ENCODE data around the gene CNIH2.
A peak's percentile ranks its signal among the peaks of the same experiment; 100 is the strongest.

CNIH2 gene

DNA sequence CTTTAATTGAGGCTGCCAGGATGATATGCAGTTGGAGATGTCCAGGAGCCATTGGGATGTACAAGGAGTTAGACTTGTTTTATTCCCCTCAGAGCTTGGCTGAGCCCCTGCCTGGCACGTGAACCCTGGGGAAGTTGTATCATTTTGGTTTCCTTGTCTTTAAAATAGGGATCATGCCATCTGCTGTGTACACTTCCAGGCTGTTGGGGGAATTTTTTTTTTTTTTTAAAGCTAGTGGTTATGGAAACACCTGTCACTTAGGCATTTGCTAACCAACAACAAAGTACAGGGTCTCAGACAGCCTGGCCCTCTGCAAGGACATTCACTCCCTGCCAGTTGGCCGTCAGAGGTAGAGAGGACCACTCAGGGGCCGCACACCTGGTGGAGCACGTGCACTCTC, 18.0 kb upstream of the CNIH2 start:
- no peak overlapping the region for H3K4me2 ChIP-seq (ENCODE audit: low read length)
- H3K9ac ChIP-seq (ENCODE audit: low read depth, low read length): no peak overlapping the region
- no peaks in the 10 kb centered on the region for H3K27me3 ChIP-seq (ENCODE audit: control insufficient read depth, insufficient read depth, low read length)
- H3K4me3 ChIP-seq (ENCODE audit: low read length): no peak overlapping the region
- H3K9me3 ChIP-seq (replicated peaks; ENCODE audit: low read length): no peaks in the 10 kb centered on the region
- H3K4me1 ChIP-seq (ENCODE audit: control insufficient read depth, insufficient read depth, low read length): peaks cover 15% of the 10 kb centered on the region
- H3K36me3 ChIP-seq (ENCODE audit: insufficient read depth, low read length): peaks cover 48% of the 10 kb centered on the region

- no peaks in the 10 kb centered on the region for H3K9me3 ChIP-seq (replicated peaks; ENCODE audit: low read length)
- peaks cover 17% of the 10 kb centered on the region for H3K4me1 ChIP-seq (ENCODE audit: control insufficient read depth, insufficient read depth, low read length)
- H3K4me3 ChIP-seq (ENCODE audit: low read length): no peak overlapping the region
- H3K36me3 ChIP-seq (ENCODE audit: insufficient read depth, low read length): peaks cover 58% of the 10 kb centered on the region
- no peak overlapping the region for H3K9ac ChIP-seq (ENCODE audit: low read depth, low read length)
- no peak overlapping the region for H3K4me2 ChIP-seq (ENCODE audit: low read length)
- H3K27me3 ChIP-seq (ENCODE audit: control insufficient read depth, insufficient read depth, low read length): no peaks in the 10 kb centered on the region
These were observed 16.4 kb upstream of the CNIH2 start for GRCh38 chr11:66261578-66261977.

DNA sequence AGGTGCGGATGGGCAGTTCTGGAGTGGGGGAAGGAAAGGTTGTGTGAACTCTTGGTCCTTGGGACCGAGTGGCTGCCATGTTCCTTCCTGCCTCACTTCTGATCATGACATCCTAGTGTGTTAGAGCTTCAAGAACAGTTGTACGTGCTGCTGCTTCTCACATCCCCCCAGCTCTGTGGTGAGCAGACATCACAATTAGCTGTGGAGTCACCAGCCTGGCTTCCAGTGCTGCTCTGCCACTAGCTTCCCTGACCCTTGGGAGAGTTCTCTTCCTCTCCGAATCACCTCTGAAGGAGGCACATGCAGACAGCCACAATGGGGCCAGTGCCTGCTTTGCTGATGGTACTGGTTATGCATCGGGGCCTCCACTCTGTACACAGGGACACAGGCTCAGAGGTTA, 15.8 kb upstream of the CNIH2 start:
- Histone ChIP-seq H3K27me3 (ENCODE audit: control insufficient read depth, insufficient read depth, low read length) (no peaks in the 10 kb centered on the region), H3K9ac (ENCODE audit: low read depth, low read length) (no peak overlapping the region), H3K4me2 (ENCODE audit: low read length) (no peak overlapping the region), H3K9me3 (replicated peaks; ENCODE audit: low read length) (no peaks in the 10 kb centered on the region), H3K4me3 (ENCODE audit: low read length) (no peak overlapping the region), H3K4me1 (ENCODE audit: control insufficient read depth, insufficient read depth, low read length) (peaks cover 17% of the 10 kb centered on the region), H3K36me3 (ENCODE audit: insufficient read depth, low read length) (peaks cover 62% of the 10 kb centered on the region)

GRCh38 chr11:66262696-66263095, 15.3 kb upstream of the CNIH2 start:
- H3K4me2 ChIP-seq (ENCODE audit: low read length): no peak overlapping the region
- H3K4me1 ChIP-seq (ENCODE audit: control insufficient read depth, insufficient read depth, low read length): peaks cover 17% of the 10 kb centered on the region
- H3K27me3 ChIP-seq (ENCODE audit: control insufficient read depth, insufficient read depth, low read length): no peaks in the 10 kb centered on the region
- H3K36me3 ChIP-seq (ENCODE audit: insufficient read depth, low read length): peaks cover 62% of the 10 kb centered on the region
- no peaks in the 10 kb centered on the region for H3K9me3 ChIP-seq (replicated peaks; ENCODE audit: low read length)
- H3K4me3 ChIP-seq (ENCODE audit: low read length): no peak overlapping the region
- H3K9ac ChIP-seq (ENCODE audit: low read depth, low read length): no peak overlapping the region

DNA sequence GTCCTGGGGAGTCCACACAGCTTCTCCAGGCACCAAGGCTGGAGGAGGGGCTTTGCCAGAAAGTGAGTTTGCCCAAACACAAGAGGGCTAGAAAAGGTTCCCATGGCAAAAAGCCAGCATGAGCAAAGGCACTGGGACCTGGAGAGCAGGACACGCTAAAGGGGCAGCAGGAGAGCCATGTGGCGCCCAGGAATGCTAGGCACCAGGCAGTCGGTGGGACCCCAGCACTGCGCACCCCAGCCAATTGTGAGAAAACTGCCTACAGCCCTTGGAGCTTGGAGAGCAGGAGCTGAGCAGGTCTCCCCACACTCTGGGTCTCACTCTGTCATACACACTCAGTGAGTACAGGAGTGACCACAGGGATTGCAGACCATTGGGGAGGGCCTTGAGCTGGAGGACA, 14.7 kb upstream of the CNIH2 start:
- Histone ChIP-seq H3K9ac (ENCODE audit: low read depth, low read length) (no peak overlapping the region), H3K36me3 (ENCODE audit: insufficient read depth, low read length) (peaks cover 62% of the 10 kb centered on the region), H3K4me2 (ENCODE audit: low read length) (no peak overlapping the region), H3K4me3 (ENCODE audit: low read length) (no peak overlapping the region), H3K27me3 (ENCODE audit: control insufficient read depth, insufficient read depth, low read length) (no peaks in the 10 kb centered on the region), H3K4me1 (ENCODE audit: control insufficient read depth, insufficient read depth, low read length) (peaks cover 22% of the 10 kb centered on the region), H3K9me3 (replicated peaks; ENCODE audit: low read length) (no peaks in the 10 kb centered on the region)

- H3K9me3 ChIP-seq (replicated peaks; ENCODE audit: low read length): no peaks in the 10 kb centered on the region
These were observed 14.2 kb upstream of the CNIH2 start for GRCh38 chr11:66263785-66264184.

GRCh38 chr11:66264383-66264782, 13.6 kb upstream of the CNIH2 start:
- Histone ChIP-seq H3K4me1 (ENCODE audit: control insufficient read depth, insufficient read depth, low read length) (peaks cover 15% of the 10 kb centered on the region), H3K36me3 (ENCODE audit: insufficient read depth, low read length) (peaks cover 57% of the 10 kb centered on the region), H3K4me2 (ENCODE audit: low read length) (no peak overlapping the region), H3K27me3 (ENCODE audit: control insufficient read depth, insufficient read depth, low read length) (no peaks in the 10 kb centered on the region), H3K4me3 (ENCODE audit: low read length) (no peak overlapping the region), H3K9me3 (replicated peaks; ENCODE audit: low read length) (no peaks in the 10 kb centered on the region), H3K9ac (ENCODE audit: low read depth, low read length) (no peak overlapping the region)

More at GRCh38 chr11:66263785-66264184, 14.2 kb upstream of the CNIH2 start:
- Histone ChIP-seq H3K4me2 (ENCODE audit: low read length) (no peak overlapping the region), H3K4me3 (ENCODE audit: low read length) (no peak overlapping the region), H3K36me3 (ENCODE audit: insufficient read depth, low read length) (peaks cover 62% of the 10 kb centered on the region), H3K4me1 (ENCODE audit: control insufficient read depth, insufficient read depth, low read length) (peaks cover 17% of the 10 kb centered on the region), H3K27me3 (ENCODE audit: control insufficient read depth, insufficient read depth, low read length) (no peaks in the 10 kb centered on the region), H3K9ac (ENCODE audit: low read depth, low read length) (no peak overlapping the region)

- no peaks in the 10 kb centered on the region for H3K27me3 ChIP-seq (ENCODE audit: control insufficient read depth, insufficient read depth, low read length)
- H3K4me2 ChIP-seq (ENCODE audit: low read length): no peak overlapping the region
- H3K4me3 ChIP-seq (ENCODE audit: low read length): no peak overlapping the region
- no peaks in the 10 kb centered on the region for H3K9me3 ChIP-seq (replicated peaks; ENCODE audit: low read length)
- H3K36me3 ChIP-seq (ENCODE audit: insufficient read depth, low read length): peaks cover 55% of the 10 kb centered on the region
- H3K4me1 ChIP-seq (ENCODE audit: control insufficient read depth, insufficient read depth, low read length): peaks cover 20% of the 10 kb centered on the region
- no peak overlapping the region for H3K9ac ChIP-seq (ENCODE audit: low read depth, low read length)
These were observed 13.1 kb upstream of the CNIH2 start for GRCh38 chr11:66264914-66265313.

GRCh38 chr11:66265531-66266377, 12.2 kb upstream of the CNIH2 start:
- H3K36me3 ChIP-seq (ENCODE audit: insufficient read depth, low read length): peaks cover 56% of the 10 kb centered on the region

DNA sequence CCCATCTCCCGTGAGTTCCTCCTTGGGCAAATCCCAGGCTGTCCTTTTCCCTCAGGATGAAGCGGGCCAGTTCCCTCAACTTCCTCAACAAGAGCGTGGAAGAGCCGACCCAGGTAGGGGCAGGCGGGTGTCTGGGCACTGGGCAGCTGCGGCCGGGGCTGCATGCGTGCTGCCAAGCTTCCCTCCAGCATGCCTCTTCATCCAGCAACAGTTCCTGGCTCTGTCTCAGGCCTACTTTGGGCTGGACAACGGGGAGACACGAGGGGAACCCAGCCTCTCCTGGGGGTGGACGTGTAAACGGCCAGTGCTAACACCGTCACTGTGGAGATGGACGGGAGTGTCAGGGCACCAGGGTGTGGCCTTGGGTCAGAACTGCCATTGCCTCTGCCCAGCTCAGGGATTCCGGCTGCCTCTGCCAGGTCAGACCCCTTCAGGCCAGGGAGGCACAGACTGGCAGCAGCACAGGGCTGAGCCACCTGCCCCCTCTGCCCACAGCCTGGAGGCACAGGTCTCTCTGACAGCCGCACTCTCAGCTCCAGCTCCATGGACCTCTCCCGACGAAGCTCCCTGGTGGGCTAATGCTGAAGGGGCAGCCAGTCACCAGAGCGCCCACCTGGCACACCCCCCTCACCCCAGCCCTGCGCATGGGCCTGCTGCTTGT, 11.5 kb upstream of the CNIH2 start:
- H3K27me3 ChIP-seq (ENCODE audit: control insufficient read depth, insufficient read depth, low read length): no peaks in the 10 kb centered on the region
- H3K9ac ChIP-seq (ENCODE audit: low read depth, low read length): peak overlapping the region; percentile 98
- peak overlapping the region; percentile 82 for H3K4me3 ChIP-seq (ENCODE audit: low read length)
- H3K4me1 ChIP-seq (ENCODE audit: control insufficient read depth, insufficient read depth, low read length): peaks cover 22% of the 10 kb centered on the region
- H3K9me3 ChIP-seq (replicated peaks; ENCODE audit: low read length): no peaks in the 10 kb centered on the region
- peak overlapping the region; percentile 96 for H3K4me2 ChIP-seq (ENCODE audit: low read length)
- H3K36me3 ChIP-seq (ENCODE audit: insufficient read depth, low read length): peaks cover 52% of the 10 kb centered on the region

More at GRCh38 chr11:66265531-66266377, 12.2 kb upstream of the CNIH2 start:
- Histone ChIP-seq H3K9ac (ENCODE audit: low read depth, low read length) (no peak overlapping the region), H3K4me1 (ENCODE audit: control insufficient read depth, insufficient read depth, low read length) (peaks cover 22% of the 10 kb centered on the region), H3K4me2 (ENCODE audit: low read length) (no peak overlapping the region), H3K4me3 (ENCODE audit: low read length) (no peak overlapping the region), H3K27me3 (ENCODE audit: control insufficient read depth, insufficient read depth, low read length) (no peaks in the 10 kb centered on the region), H3K9me3 (replicated peaks; ENCODE audit: low read length) (no peaks in the 10 kb centered on the region)

DNA sequence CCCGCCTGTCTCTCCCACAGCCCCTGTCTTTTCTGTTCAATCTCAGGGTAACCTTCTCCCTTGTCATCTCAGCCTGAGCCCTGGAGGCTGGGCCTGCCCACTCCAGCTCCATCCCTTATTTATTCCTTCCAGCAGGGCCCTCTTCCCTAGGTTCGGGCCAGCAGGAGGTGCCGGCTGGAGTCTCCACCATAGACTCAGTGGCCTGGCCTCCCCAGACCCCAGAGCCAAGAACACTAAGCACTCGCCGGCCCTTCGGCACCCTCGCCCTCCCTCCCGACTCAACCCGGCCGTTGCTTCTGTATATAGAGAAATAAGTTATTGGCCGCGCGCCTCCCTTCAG, 11.0 kb upstream of the CNIH2 start:
- peak overlapping the region; percentile 96 for H3K4me2 ChIP-seq (ENCODE audit: low read length)
- peak overlapping the region; percentile 82 for H3K4me3 ChIP-seq (ENCODE audit: low read length)
- peaks cover 53% of the 10 kb centered on the region for H3K36me3 ChIP-seq (ENCODE audit: insufficient read depth, low read length)
- no peaks in the 10 kb centered on the region for H3K27me3 ChIP-seq (ENCODE audit: control insufficient read depth, insufficient read depth, low read length)
- peaks cover 22% of the 10 kb centered on the region for H3K4me1 ChIP-seq (ENCODE audit: control insufficient read depth, insufficient read depth, low read length)
- peak overlapping the region; percentile 98 for H3K9ac ChIP-seq (ENCODE audit: low read depth, low read length)
- H3K9me3 ChIP-seq (replicated peaks; ENCODE audit: low read length): no peaks in the 10 kb centered on the region

Measured in skeletal muscle satellite cell (primary cell).